Measurements from ENCODE around the gene NT5DC1. TPM values are rescaled to one million over a fixed set of nuclear protein-coding genes. Genes with fewer than 3 reads are reported as not detected.

NT5DC1 gene
- total RNA-seq, 1 donor from 2014 or later, result 29.7 TPM

- peaks cover 2% of the 10 kb centered on the region for H3K36me3 Mint-ChIP-seq (ENCODE audit: low read depth, unreplicated experiment)
Observed at GRCh38 chr6:116176596-116176995, 75.9 kb downstream of the NT5DC1 start.

GRCh38 chr6:116180375-116180774, 79.7 kb downstream of the NT5DC1 start:
- TF ChIP-seq EZH2 (IDR thresholded peaks at IDR 0.05; ENCODE audit: insufficient read depth, low read length) (no peak), CTCF (IDR thresholded peaks at IDR 0.05; ENCODE audit: insufficient read depth, low read depth, low read length) (no peak)
- H2AFZ ChIP-seq (ENCODE audit: low read depth, low read length), result no peak overlapping the region
- H3K27me3 ChIP-seq (ENCODE audit: insufficient read depth, low read length), result no peaks in the 10 kb centered on the region
- Mint-ChIP-seq H3K9me3 (ENCODE audit: unreplicated experiment) (peaks cover 3% of the 10 kb centered on the region), H3K4me1 (ENCODE audit: low read depth, unreplicated experiment) (no peaks in the 10 kb centered on the region), H3K4me3 (ENCODE audit: unreplicated experiment) (no peak overlapping the region), H3K36me3 (ENCODE audit: low read depth, unreplicated experiment) (peaks cover 2% of the 10 kb centered on the region), H3K27me3 (ENCODE audit: low read depth, unreplicated experiment) (no peaks in the 10 kb centered on the region), H3K27ac (ENCODE audit: unreplicated experiment) (no peak overlapping the region)
- no peaks in the 10 kb centered on the region for H3K36me3 ChIP-seq (ENCODE audit: insufficient read depth, low read length)
- no peaks in the 10 kb centered on the region for H3K79me2 ChIP-seq (ENCODE audit: insufficient read depth, low read length)
- no peaks in the 10 kb centered on the region for H3K9me3 ChIP-seq (ENCODE audit: insufficient read depth, low read depth, low read length)
- H3K4me2 ChIP-seq (ENCODE audit: low read length), result no peak overlapping the region
- H3K9ac ChIP-seq (ENCODE audit: low read length), result no peak overlapping the region
- H3K27ac ChIP-seq (ENCODE audit: low read depth, low read length), result no peak overlapping the region
- H3K4me1 ChIP-seq (ENCODE audit: insufficient read depth, low read length), result no peaks in the 10 kb centered on the region
- DNase-seq (ENCODE audit: low read depth) (no peak), FAIRE-seq (no peak)
- no peaks in the 10 kb centered on the region for H4K20me1 ChIP-seq (ENCODE audit: insufficient read depth, low read length)
- H3K4me3 ChIP-seq (ENCODE audit: insufficient read depth, low read depth, low read length), result no peak overlapping the region

More at GRCh38 chr6:116176596-116176995, 75.9 kb downstream of the NT5DC1 start:
- Histone ChIP-seq H3K9ac (ENCODE audit: low read length) (no peak overlapping the region), H3K79me2 (ENCODE audit: insufficient read depth, low read length) (no peaks in the 10 kb centered on the region), H2AFZ (ENCODE audit: low read depth, low read length) (no peak overlapping the region), H3K4me1 (ENCODE audit: insufficient read depth, low read length) (no peaks in the 10 kb centered on the region), H4K20me1 (ENCODE audit: insufficient read depth, low read length) (no peaks in the 10 kb centered on the region), H3K36me3 (ENCODE audit: insufficient read depth, low read length) (no peaks in the 10 kb centered on the region), H3K27me3 (ENCODE audit: insufficient read depth, low read length) (no peaks in the 10 kb centered on the region), H3K27ac (ENCODE audit: low read depth, low read length) (no peak overlapping the region), H3K4me2 (ENCODE audit: low read length) (no peak overlapping the region), H3K9me3 (ENCODE audit: insufficient read depth, low read depth, low read length) (no peaks in the 10 kb centered on the region), H3K4me3 (ENCODE audit: insufficient read depth, low read depth, low read length) (no peak overlapping the region)
- H3K4me1 Mint-ChIP-seq (ENCODE audit: low read depth, unreplicated experiment), result no peaks in the 10 kb centered on the region
- no peaks in the 10 kb centered on the region for H3K27me3 Mint-ChIP-seq (ENCODE audit: low read depth, unreplicated experiment)
- H3K4me3 Mint-ChIP-seq (ENCODE audit: unreplicated experiment), result no peak overlapping the region
- FAIRE-seq (no peak), DNase-seq (ENCODE audit: low read depth) (no peak)
- no peak overlapping the region for H3K27ac Mint-ChIP-seq (ENCODE audit: unreplicated experiment)
- TF ChIP-seq CTCF (IDR thresholded peaks at IDR 0.05; ENCODE audit: insufficient read depth, low read depth, low read length) (no peak), EZH2 (IDR thresholded peaks at IDR 0.05; ENCODE audit: insufficient read depth, low read length) (no peak)
- H3K9me3 Mint-ChIP-seq (ENCODE audit: unreplicated experiment), result peaks cover 8% of the 10 kb centered on the region

- Histone ChIP-seq H3K9ac (ENCODE audit: low read length) (no peak overlapping the region), H2AFZ (ENCODE audit: low read depth, low read length) (no peak overlapping the region), H3K9me3 (ENCODE audit: insufficient read depth, low read depth, low read length) (no peaks in the 10 kb centered on the region), H3K27me3 (ENCODE audit: insufficient read depth, low read length) (no peaks in the 10 kb centered on the region), H3K4me1 (ENCODE audit: insufficient read depth, low read length) (peaks cover 11% of the 10 kb centered on the region), H3K4me3 (ENCODE audit: insufficient read depth, low read depth, low read length) (no peak overlapping the region), H3K36me3 (ENCODE audit: insufficient read depth, low read length) (no peaks in the 10 kb centered on the region), H3K4me2 (ENCODE audit: low read length) (no peak overlapping the region), H3K27ac (ENCODE audit: low read depth, low read length) (no peak overlapping the region), H4K20me1 (ENCODE audit: insufficient read depth, low read length) (no peaks in the 10 kb centered on the region), H3K79me2 (ENCODE audit: insufficient read depth, low read length) (no peaks in the 10 kb centered on the region)
- Mint-ChIP-seq H3K27me3 (ENCODE audit: low read depth, unreplicated experiment) (no peaks in the 10 kb centered on the region), H3K4me3 (ENCODE audit: unreplicated experiment) (no peak overlapping the region), H3K4me1 (ENCODE audit: low read depth, unreplicated experiment) (peaks cover 9% of the 10 kb centered on the region), H3K36me3 (ENCODE audit: low read depth, unreplicated experiment) (no peaks in the 10 kb centered on the region), H3K27ac (ENCODE audit: unreplicated experiment) (no peak overlapping the region), H3K9me3 (ENCODE audit: unreplicated experiment) (peaks cover 2% of the 10 kb centered on the region)
- FAIRE-seq, result no peak
- DNase-seq (ENCODE audit: low read depth), result no peak
- no peak for TF ChIP-seq CTCF (IDR thresholded peaks at IDR 0.05; ENCODE audit: insufficient read depth, low read depth, low read length)
- no peak for TF ChIP-seq EZH2 (IDR thresholded peaks at IDR 0.05; ENCODE audit: insufficient read depth, low read length)
Observed at GRCh38 chr6:116189472-116189871, 88.8 kb downstream of the NT5DC1 start.

Measured in astrocyte (in vitro differentiated cells and primary cell).